GM19324 (cell line): ENCODE data around the gene CENPK.
"Not testable (repeated sequence)": the region's sequence is repeated elsewhere in the genome, so short reads cannot be mapped to it uniquely, and the experiment has no call there.

Source experiments
- ATAC-seq: cut with Tn5 transposase; IDR thresholded peaks from one replicate; pipeline ENCODE4 v1.9.1; 2021; ENCODE audit warnings: mild to moderate bottlenecking, moderate library complexity; ENCODE audit not compliant: unreplicated experiment, low FRiP score

Gene CENPK, protein sequence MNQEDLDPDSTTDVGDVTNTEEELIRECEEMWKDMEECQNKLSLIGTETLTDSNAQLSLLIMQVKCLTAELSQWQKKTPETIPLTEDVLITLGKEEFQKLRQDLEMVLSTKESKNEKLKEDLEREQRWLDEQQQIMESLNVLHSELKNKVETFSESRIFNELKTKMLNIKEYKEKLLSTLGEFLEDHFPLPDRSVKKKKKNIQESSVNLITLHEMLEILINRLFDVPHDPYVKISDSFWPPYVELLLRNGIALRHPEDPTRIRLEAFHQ

GRCh38 chr5:65562731-65563701 is at the start of gene CENPK, which contains the start of gene PPWD1:
Gene CENPK, minus strand, starts transcription at chr5:65563168. Its CDS starts 8,261 bp downstream, at chr5:65554907.
Gene PPWD1, plus strand, starts transcription at chr5:65563296. Its CDS starts 15 bp downstream, at chr5:65563311.
- peak; percentile 100 for ATAC-seq

DNA sequence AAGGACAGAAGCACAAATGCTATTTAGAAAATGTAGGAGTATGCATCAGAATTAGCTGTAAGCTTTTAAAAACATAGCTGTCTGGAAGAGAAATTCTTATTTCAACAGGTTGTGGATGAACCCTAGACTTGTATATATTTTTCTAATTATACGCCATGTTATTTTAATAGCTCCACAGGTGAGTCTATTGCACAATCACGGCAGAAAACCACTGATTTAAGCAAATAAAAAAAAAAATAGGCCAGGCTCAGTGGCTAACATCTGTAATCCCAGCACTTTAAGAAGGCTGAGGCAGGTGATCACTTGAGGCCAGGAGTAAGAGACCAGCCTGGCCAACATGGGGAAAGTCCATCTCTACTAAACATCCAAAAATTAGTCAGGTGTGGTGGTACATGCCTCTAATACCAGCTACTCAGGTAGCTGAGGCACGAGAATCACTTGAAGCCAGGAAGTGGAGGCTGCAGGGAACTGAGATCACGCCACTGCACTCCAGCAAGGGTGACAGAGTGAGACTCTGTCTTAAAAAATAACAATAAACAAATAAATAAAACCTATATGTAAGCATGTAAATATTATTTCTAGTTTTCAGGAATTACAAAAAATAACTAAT is 49.4 kb upstream of the CENPK start:
- no peak for ATAC-seq

- ATAC-seq: no peak
Observed at GRCh38 chr5:65611524-65611923, 48.6 kb upstream of the CENPK start.

- not testable (repeated sequence) for ATAC-seq
Observed at GRCh38 chr5:65601761-65602160, 38.8 kb upstream of the CENPK start.

DNA sequence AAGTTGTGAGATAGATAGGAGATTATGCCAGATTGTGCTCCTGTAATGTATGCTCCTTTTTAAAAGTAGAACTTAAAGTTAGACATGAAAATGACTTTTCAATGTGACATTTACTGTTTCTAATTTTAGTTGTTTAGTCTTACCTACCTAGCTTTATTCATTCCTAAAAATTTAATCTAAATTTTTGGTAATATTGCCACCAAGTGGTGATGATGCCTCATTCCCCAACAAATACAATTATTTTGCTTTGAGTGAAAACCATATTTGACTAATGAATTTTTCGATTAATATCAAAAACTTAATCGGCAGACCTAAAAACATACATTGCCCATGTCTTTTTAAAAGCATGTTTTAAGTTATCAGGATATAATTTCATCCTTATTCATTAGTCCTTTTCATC is 25.7 kb upstream of the CENPK start:
- no peak for ATAC-seq

- ATAC-seq: no peak
Observed at GRCh38 chr5:65577141-65577540, 14.2 kb upstream of the CENPK start.

DNA sequence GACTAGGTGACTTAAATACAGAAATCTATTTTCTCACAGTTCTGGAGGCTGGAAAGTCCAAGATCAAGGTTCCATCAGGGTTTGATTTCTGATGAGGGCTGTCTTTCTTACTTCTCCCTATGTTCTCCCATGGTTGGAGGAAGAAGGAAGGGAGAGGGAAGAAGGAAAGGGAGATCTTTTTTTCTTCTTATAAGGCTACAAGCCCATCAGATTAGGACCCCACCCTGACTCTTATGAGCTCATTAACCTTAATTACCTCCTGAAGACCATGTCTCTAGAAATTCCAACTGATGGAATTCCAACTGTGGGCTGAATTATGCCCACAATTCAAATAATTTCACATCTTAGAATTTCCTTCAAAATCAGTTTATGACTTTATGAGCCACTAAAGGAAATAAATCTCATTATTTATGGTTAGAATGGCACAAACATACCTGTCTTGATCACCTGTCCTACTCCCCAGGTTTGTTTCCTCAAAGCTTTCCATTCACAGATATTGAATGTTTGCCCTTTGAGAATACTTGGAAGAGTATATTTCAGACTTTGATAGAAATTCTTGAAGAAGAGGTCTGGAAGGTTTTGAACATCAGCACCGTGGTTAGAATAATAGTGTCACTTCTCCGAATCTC is 7.7 kb upstream of the CENPK start:
- no peak for ATAC-seq

DNA sequence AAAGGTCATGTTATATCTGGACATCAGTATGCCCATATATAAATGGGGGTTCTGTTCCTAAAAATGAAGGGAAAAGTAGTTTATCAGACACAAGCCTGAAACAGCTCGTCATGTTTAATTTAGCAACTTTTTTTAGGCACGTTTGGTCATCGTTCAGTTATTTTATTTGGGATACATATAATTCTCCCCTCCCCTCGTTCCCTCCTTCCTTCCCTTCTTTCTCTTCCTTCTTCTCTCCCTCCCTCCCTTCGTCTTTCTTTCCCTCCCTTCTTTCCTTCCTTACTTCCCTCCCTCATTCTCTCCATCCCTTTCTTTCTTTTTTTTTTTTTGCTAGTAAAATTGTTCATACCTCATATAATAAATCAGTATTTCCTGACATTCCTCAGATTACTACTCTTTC is 3.5 kb upstream of the CENPK start:
- no peak for ATAC-seq

GRCh38 chr5:65563777-65564176 is 809 bp upstream of the CENPK start:
- ATAC-seq: no peak

GRCh38 chr5:65556718-65557117 is 6.2 kb downstream of the CENPK start:
- no peak for ATAC-seq

GRCh38 chr5:65556181-65556580 is 6.8 kb downstream of the CENPK start:
- ATAC-seq: no peak

DNA sequence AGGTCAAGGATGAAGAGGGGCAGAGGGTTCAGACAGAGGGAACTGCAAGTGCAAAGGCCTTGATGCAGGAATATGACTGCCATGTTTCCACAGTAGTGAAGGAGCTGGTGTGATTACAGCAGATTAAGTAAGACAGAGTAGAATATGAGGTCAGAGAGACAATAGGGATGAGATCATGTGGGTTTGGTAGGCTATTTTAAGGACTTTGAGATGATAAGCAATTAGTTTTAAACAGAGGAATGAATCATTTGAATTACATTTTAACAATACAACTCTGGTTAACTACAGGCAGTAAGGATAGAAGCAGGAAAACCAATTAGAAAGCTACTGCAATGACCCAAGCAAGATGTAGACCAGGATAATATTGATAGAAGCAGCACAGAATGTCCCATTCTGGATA is 7.7 kb downstream of the CENPK start:
- no peak for ATAC-seq

DNA sequence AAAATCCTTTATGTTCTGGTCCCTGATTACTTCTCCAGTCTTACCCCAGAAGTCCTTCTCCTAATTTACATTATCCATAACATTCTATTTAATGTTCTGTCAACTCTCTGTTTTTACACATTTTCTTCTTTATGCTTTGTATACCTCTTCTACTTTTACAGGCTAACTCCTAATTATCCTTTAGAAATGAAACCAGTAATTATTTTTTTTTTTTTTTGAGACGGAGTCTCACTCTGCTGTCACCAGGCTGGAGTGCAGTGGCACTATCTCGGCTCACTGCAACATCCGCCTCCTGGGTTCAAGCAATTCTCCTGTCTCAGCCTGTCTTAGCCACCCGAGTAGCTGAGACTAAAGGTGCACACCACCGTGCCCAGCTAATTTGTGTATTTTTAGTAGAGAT is 9.0 kb downstream of the CENPK start:
- ATAC-seq: no peak

DNA sequence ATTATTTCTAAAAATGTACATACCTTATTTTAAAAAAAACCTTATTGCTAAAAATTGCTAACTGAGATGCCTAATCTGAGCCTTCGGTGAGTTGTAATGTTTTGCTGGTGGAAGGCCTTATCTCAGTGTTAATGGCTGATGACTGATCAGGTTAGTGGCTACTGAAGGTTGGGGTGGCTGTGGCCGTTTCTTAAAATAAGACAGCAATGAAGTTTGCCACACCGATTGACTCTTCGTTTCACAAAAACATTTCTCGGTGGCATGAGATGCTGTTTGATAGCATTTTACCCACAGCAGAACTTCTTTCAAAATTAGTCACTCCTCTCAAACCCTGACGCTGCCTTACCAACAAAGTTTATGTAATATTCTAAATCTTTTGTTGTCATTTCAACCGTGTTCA is 14.7 kb downstream of the CENPK start:
- ATAC-seq: no peak

GRCh38 chr5:65546141-65546540 is 16.8 kb downstream of the CENPK start:
- ATAC-seq: no peak

DNA sequence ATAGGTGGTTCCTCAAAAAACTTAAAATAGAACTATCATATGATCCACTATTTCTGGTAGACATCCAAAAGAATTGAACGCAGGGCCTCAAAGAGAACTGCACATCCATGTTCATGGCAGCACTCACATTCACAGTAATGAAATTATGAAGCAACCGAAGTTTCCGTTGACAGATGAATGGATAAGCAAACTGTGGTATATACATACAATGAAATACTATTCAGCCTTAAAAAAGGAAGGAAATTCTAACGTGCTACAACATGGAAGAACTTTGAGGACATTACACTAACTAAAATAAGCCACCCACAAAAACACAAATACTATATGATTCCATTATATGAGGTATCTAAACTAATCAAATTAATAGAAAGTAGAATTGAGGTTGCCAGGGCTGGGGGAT is 18.5 kb downstream of the CENPK start:
- ATAC-seq: no peak

DNA sequence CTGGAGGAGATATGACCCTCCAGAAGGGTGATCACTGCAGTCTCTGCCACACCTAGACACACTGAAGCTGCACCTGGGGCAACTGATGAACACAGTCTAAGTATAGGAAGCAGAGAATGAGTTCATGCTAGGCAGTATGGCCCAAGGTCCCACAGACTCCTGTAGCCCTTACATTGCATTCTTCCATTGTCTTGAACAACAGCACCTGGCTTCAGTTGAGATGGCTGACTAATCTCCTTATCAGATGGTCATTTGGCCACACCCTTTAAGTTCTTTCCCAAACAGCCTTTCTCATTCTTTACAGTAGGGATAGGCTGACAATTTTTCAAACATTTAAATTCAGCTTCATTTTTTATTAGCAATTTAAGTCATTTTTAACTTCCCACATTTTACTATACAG is 23.1 kb downstream of the CENPK start:
- ATAC-seq: no peak

DNA sequence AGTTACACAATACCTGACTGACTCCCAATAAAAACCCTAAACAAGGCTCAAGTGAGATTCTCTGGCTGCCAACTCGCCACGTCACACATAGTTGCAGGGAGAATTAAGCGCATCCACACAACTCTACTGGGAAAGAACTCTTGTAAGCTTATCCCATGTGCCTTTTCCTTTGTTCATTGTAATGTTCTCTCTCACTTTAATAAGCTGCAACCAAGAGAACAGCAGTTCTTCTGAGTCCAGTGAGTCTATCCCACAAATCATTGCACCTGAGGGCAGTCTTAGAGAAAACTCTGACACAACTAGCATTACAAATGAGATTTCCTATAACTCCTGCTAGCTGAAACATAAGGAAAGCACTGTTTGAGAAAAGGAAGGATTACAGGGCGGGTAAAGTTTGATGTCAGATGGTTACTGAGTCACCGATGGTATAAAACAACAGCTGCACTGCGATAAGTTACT is 27.4 kb downstream of the CENPK start:
- ATAC-seq: no peak

DNA sequence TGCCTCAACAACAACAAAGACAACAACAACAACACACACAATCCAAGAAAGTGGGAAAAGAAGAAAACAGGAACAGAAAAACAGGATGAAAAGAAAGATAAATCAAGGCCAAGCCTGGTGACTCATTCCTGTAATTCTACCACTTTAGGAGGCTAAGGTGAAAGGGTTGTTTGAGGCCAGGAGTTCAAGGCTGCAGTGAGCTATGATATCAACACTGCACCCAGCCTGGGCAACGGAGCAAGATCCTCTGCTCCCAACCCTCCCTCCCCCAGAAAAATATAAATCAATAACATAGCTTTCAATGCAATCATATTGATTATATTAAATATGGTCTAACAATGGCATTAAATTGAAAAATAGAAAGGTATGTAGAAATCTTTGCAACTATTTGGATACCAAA is 32.1 kb downstream of the CENPK start:
- no peak for ATAC-seq

GRCh38 chr5:65525726-65526125 is 37.2 kb downstream of the CENPK start:
- no peak for ATAC-seq
